ENCODE data around the gene RBMS1. TPM values are rescaled to one million over a fixed set of nuclear protein-coding genes. Genes with fewer than 3 reads are reported as not detected.

Gene RBMS1
- total and polyA plus RNA-seq, 2 of the 13 experiments (the other 11 are each of a cell fraction or from before 2014, with no cell fraction given) = 55.5 to 110 TPM

DNA sequence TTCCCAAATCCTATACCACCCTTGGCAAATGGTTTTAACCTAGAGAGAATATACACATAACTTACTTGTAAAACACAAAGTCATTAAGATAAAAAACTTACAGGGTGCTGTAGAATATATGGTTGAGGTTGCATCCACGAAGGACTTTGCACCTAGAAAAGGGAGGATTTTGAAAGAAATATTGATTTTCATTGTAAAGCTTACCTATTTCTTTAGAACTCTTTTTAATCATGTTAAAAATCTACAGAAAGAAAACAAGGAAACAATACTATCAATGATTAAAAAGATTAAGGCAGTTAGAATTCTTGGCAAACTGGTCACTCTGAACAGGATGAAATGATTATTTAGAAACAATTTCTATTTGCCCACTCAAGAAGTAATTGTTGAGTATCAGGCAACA is 212.4 kb downstream of the RBMS1 start (continued):
- TF ChIP-seq, protein P1, sequence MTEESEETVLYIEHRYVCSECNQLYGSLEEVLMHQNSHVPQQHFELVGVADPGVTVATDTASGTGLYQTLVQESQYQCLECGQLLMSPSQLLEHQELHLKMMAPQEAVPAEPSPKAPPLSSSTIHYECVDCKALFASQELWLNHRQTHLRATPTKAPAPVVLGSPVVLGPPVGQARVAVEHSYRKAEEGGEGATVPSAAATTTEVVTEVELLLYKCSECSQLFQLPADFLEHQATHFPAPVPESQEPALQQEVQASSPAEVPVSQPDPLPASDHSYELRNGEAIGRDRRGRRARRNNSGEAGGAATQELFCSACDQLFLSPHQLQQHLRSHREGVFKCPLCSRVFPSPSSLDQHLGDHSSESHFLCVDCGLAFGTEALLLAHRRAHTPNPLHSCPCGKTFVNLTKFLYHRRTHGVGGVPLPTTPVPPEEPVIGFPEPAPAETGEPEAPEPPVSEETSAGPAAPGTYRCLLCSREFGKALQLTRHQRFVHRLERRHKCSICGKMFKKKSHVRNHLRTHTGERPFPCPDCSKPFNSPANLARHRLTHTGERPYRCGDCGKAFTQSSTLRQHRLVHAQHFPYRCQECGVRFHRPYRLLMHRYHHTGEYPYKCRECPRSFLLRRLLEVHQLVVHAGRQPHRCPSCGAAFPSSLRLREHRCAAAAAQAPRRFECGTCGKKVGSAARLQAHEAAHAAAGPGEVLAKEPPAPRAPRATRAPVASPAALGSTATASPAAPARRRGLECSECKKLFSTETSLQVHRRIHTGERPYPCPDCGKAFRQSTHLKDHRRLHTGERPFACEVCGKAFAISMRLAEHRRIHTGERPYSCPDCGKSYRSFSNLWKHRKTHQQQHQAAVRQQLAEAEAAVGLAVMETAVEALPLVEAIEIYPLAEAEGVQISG (CRISPR knock-in tag; IDR thresholded peaks at IDR 0.05) = no peak

DNA sequence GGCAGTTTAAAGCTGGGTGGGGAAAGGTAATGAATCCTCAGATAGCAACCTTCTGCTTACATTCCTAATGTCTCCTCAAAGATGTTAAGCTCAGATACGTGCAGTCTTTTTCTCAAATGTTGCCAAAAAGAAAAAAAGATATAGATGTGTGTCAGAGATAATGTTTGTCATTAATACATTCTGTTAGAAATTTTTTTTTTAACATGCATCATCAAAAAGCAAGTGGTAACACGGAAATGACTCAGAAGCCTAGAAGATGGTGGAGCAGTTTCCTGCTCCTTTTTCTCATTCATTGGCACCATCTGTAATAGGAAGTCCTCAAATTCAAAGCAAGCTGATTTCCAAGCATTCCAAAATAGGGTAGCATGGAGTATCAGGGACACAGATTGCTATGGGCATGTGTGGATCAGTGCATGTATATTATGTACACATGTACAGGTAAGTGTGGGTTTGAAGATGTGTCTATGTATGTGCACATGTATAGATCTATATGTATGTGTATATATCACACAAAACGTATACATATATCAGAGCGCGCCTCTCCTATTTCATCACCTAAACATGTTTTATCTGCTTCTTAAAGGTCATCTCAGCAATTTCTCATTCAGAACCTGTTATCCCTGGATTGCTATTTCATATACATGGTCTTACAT is 213.7 kb downstream of the RBMS1 start:
- BruUV-seq (replicated peaks) = no TSS peak
- FAIRE-seq (no peak), ATAC-seq (no peak), DNase-seq (ENCODE audit: low spot score) (no peak)
- 97% methylated on average over 5 of the region's 5 CpGs for WGBS (ENCODE audit: low lambda C conversion rate)
- Histone ChIP-seq H3K9ac (ENCODE audit: insufficient read depth, low read depth, low read length) (no peak overlapping the region), H3K36me3 (replicated peaks in 1 of 2; ENCODE audit: control insufficient read depth in 1 of 2, insufficient read depth in 2 of 2, low read length in 2 of 2) (peaks cover 17 to 50% of the 10 kb centered on the region in 2 experiments), H3K9me3 (ENCODE audit: low read length) (no peaks in the 10 kb centered on the region), H3K4me3 (replicated peaks in 1 of 3; ENCODE audit: insufficient read depth in 1 of 3, low read depth in 2 of 3, low read length in 3 of 3) (no peak overlapping the region), H3K79me2 (ENCODE audit: insufficient read depth, low read length) (no peaks in the 10 kb centered on the region), H3K27ac (ENCODE audit: extremely low read length, insufficient read depth, low read length) (no peak overlapping the region), H4K20me1 (ENCODE audit: insufficient read depth, low read length) (no peaks in the 10 kb centered on the region), H2AFZ (ENCODE audit: low read length) (no peak overlapping the region), H3K4me2 (ENCODE audit: low read depth, low read length) (no peak overlapping the region), H3K4me1 (ENCODE audit: insufficient read depth, low read length) (peaks cover 13% of the 10 kb centered on the region), H3K27me3 (ENCODE audit: control insufficient read depth in 1 of 2, insufficient read depth in 2 of 2, low read length in 2 of 2) (no peaks in the 10 kb centered on the region)
- in situ Hi-C loops (cut with HindIII; ENCODE audit: extremely low pct_ligation_motif_present, low pct_unique_long_range_greater_than_20kb) (no loop called here), intact Hi-C loops (cut with micrococcal nuclease; ENCODE audit: unreplicated experiment) (no loop called here)
- CTCF ChIA-PET (ENCODE audit: low intra/inter-chr PET ratio, low total read pairs) = no interaction called here
- POLR2A ChIA-PET = no interaction called here
- TF ChIP-seq GABPB1 (CRISPR knock-in tag; IDR thresholded peaks at IDR 0.05) = no peak
- no peak for TF ChIP-seq ZNF652 (CRISPR knock-in tag; IDR thresholded peaks at IDR 0.05; ENCODE audit: borderline replicate concordance, low read depth)
- TF ChIP-seq ETS1 (CRISPR knock-in tag; IDR thresholded peaks at IDR 0.05) = no peak
- no peak for TF ChIP-seq MED1 (CRISPR knock-in tag; IDR thresholded peaks at IDR 0.05)
- TF ChIP-seq ZNF10 (CRISPR knock-in tag; IDR thresholded peaks at IDR 0.05; ENCODE audit: borderline replicate concordance, low read depth) = no peak
- no peak for TF ChIP-seq MIXL1 (CRISPR knock-in tag; IDR thresholded peaks at IDR 0.05)
- no peak for TF ChIP-seq HMGA1 (CRISPR knock-in tag; conservative IDR thresholded peaks at IDR 0.05)
- no peak for TF ChIP-seq ZSCAN12 (CRISPR knock-in tag; IDR thresholded peaks at IDR 0.05)
- TF ChIP-seq IRF2 (CRISPR knock-in tag; IDR thresholded peaks at IDR 0.05) = no peak

Data from HepG2 (cell line).